GM12878 (cell line): ENCODE results near the gene ARAP2. TPM values are rescaled to one million over a fixed set of nuclear protein-coding genes. Genes with fewer than 3 reads are reported as not detected.

Source experiments
- ATAC-seq: fragments of 200-7000 bp; cut with Tn5 transposase; 3 replicates; pipeline ENCODE4 v1.9.1; 2020; ENCODE audit warnings: mild to moderate bottlenecking, moderate library complexity
- BruUV-seq: library from RNA; stranded (reverse); fragments of 400-500 nt; replicated peaks from 2 replicates; lab custom pipeline; 2021; lab: Mats Ljungman, UMichigan
- CTCF ChIA-PET: fragments of 300-600 bp; sonication (Branson Sonifier 250); formaldehyde crosslinking; extraction: SDS; loops from one replicate; lab custom pipeline; 2021; ENCODE audit warnings: inconsistent platforms; lab: Yijun Ruan, JAX
- POLR2A ChIA-PET: fragments of 350-600 bp; formaldehyde crosslinking; extraction: SDS; loops from one replicate; lab custom pipeline; 2021; ENCODE audit warnings: inconsistent platforms; lab: Charles Lee
- RAD21 ChIA-PET: fragments of 300-600 bp; sonication (Branson Sonifier 250); formaldehyde crosslinking; loops from one replicate; lab custom pipeline; 2023; ENCODE audit warnings: antibody characterized with exemption; ENCODE audit not compliant: unreplicated experiment; lab: Charles Lee
- SMC1A ChIA-PET: fragments of 300-600 bp; sonication (Branson Sonifier 250); formaldehyde crosslinking; loops from one replicate; lab custom pipeline; 2023; ENCODE audit not compliant: unreplicated experiment, uncharacterized antibody; lab: Charles Lee
- DNase-seq: peaks from one replicate; pipeline ENCODE4 v3.0.0-alpha.2; 2011; ENCODE audit warnings: low read depth, low spot score
- FAIRE-seq: peaks from 3 replicates; lab custom pipeline; 2011; peaks lifted over from hg19 to GRCh38; lab: Jason Lieb, UNC
- H2AFZ ChIP-seq: 2 replicates; pipeline ENCODE4 v1.6.0; 2011; ENCODE audit warnings: low read depth, low read length, control low read depth; ENCODE audit not compliant: control insufficient read depth
- H3K27ac ChIP-seq: 2 replicates; pipeline ENCODE4 v1.5.1; 2011; ENCODE audit warnings: control low read depth; ENCODE audit not compliant: control insufficient read depth, insufficient read depth
- H3K27me3 ChIP-seq, 2 experiments: replicated peaks in 1 of 2; 2 replicates each; pipeline versions ENCODE4 v1.6.0 to v1.6.1; 2011; ENCODE audit warnings: low read length in 1 of 2; ENCODE audit not compliant: control insufficient read depth in 2 of 2, insufficient read depth in 2 of 2
- H3K36me3 ChIP-seq, 2 experiments: 2 replicates each; pipeline ENCODE4 v1.5.1; 2011; ENCODE audit warnings: low read length in 1 of 2; ENCODE audit not compliant: control insufficient read depth in 2 of 2, insufficient read depth in 2 of 2
- H3K4me1 ChIP-seq: 2 replicates; pipeline ENCODE4 v1.6.1; 2011; ENCODE audit warnings: mild to moderate bottlenecking, low read length, moderate library complexity, mixed read lengths; ENCODE audit not compliant: control insufficient read depth, insufficient read depth
- H3K4me2 ChIP-seq: 2 replicates; pipeline ENCODE4 v1.6.0; 2011; ENCODE audit warnings: control low read depth; ENCODE audit not compliant: control insufficient read depth, insufficient read depth
- H3K4me3 ChIP-seq: fragments of 200-600 bp; sonication (generic); 2 replicates; pipeline ENCODE4 v1.5.1; 2016
- H3K79me2 ChIP-seq: 2 replicates; pipeline ENCODE4 v1.6.0; 2011; ENCODE audit warnings: low read length; ENCODE audit not compliant: control insufficient read depth, insufficient read depth
- H3K9ac ChIP-seq: 2 replicates; pipeline ENCODE4 v1.8.0; 2011; ENCODE audit warnings: low read length, control low read depth, mixed read lengths; ENCODE audit not compliant: control insufficient read depth, insufficient read depth
- H3K9me3 ChIP-seq: replicated peaks from 3 replicates; pipeline ENCODE4 v1.5.1; 2011; ENCODE audit warnings: mild to moderate bottlenecking, low read length; ENCODE audit not compliant: control insufficient read depth, insufficient read depth
- H4K20me1 ChIP-seq: 2 replicates; pipeline ENCODE4 v1.6.0; 2011; ENCODE audit not compliant: control insufficient read depth, insufficient read depth
- BCL3 ChIP-seq: IDR thresholded peaks from 2 replicates; pipeline ENCODE4 v1.6.1; 2011; ENCODE audit warnings: borderline replicate concordance, low read depth, mild to moderate bottlenecking, moderate library complexity, low read length; ENCODE audit not compliant: insufficient read depth, poor library complexity, severe bottlenecking
- E4F1 ChIP-seq: fragments of 450-650 bp; IDR thresholded peaks from 2 replicates; pipeline ENCODE4 v1.6.1; 2018; ENCODE audit warnings: borderline replicate concordance, mild to moderate bottlenecking; ENCODE audit not compliant: partially characterized antibody
- HDAC2 ChIP-seq: fragments of 200-600 bp; sonication (generic); IDR thresholded peaks from 2 replicates; pipeline ENCODE4 v1.6.1; 2017
- MAX ChIP-seq: IDR thresholded peaks from 2 replicates; pipeline ENCODE4 v1.6.1; 2012; ENCODE audit warnings: low read depth, low read length, improper control_type of control experiment
- NFYA ChIP-seq: IDR thresholded peaks from 2 replicates; pipeline ENCODE4 v1.6.1; 2011; ENCODE audit warnings: low read depth, mild to moderate bottlenecking, low read length, improper control_type of control experiment, borderline replicate concordance
- NR2C2 ChIP-seq: IDR thresholded peaks from 2 replicates; pipeline ENCODE4 v1.6.1; 2011; ENCODE audit warnings: borderline replicate concordance, low read depth; ENCODE audit not compliant: control insufficient read depth, insufficient read length
- NRF1 ChIP-seq: conservative IDR thresholded peaks from 2 replicates; pipeline ENCODE4 v1.6.1; 2011; ENCODE audit warnings: mild to moderate bottlenecking, low read depth, low read length, improper control_type of control experiment
- PBX3 ChIP-seq: IDR thresholded peaks from 2 replicates; pipeline ENCODE4 v1.6.1; 2011; ENCODE audit warnings: mild to moderate bottlenecking, low read depth, low read length, moderate library complexity; ENCODE audit not compliant: insufficient replicate concordance
- RFX5 ChIP-seq: IDR thresholded peaks from 2 replicates; pipeline ENCODE4 v1.6.1; 2011; ENCODE audit warnings: low read depth, low read length, improper control_type of control experiment
- TCF7 ChIP-seq: IDR thresholded peaks from 2 replicates; pipeline ENCODE4 v1.6.1; 2014; ENCODE audit warnings: antibody characterized with exemption, borderline replicate concordance
- ZBTB40 ChIP-seq: fragments of 450-650 bp; IDR thresholded peaks from 2 replicates; pipeline ENCODE4 v1.6.1; 2016; ENCODE audit warnings: mild to moderate bottlenecking, moderate library complexity, borderline replicate concordance
- ZNF207 ChIP-seq: fragments of 450-650 bp; IDR thresholded peaks from 2 replicates; pipeline ENCODE4 v1.6.1; 2014; ENCODE audit warnings: antibody characterized with exemption, mild to moderate bottlenecking, borderline replicate concordance
- ZSCAN29 ChIP-seq: fragments of 450-650 bp; IDR thresholded peaks from 2 replicates; pipeline ENCODE4 v1.6.1; 2017; ENCODE audit warnings: mild to moderate bottlenecking, moderate library complexity
- WGBS: methylation state at CpG from one replicate; pipeline ENCODE4 v1.1.6; 2016; ENCODE audit warnings: low lambda C conversion rate; ENCODE audit not compliant: insufficient replicate concordance, insufficient coverage; ENCODE audit errors: missing lambda C conversion rate; 5-methylcytosine and 5-hydroxymethylcytosine counted together
- in situ Hi-C: fragments of 300-500 bp; cut with MboI; formaldehyde crosslinking; loops from 9 replicates; pipeline ENCODE4 v1.14.3; 2018; ENCODE audit warnings: mixed read lengths
- intact Hi-C: fragments of 100-400 bp; cut with micrococcal nuclease; formaldehyde crosslinking; loops from one replicate; pipeline ENCODE4 v1.14.2; 2022; ENCODE audit not compliant: unreplicated experiment
- polyA plus RNA-seq, 11 experiments: library from polyadenylated mRNA; depleted of rRNA in 4 of 11; unstranded in 6 of 11; stranded (reverse) in 5 of 11; fragments of >200 nt; fragmentation: Nextera tagmentation in 4 of 11; fragmentation: Illumina TruSeq in 1 of 11; extraction: Ambion mirVana in 4 of 11; extraction: Trizol in 1 of 11; gene quantifications; 1 replicate in 1 of 11; 2 replicates in 10 of 11; pipeline versions ENCODE4 v1.2.1 to v1.2.3, GENCODE V29; 2011 to 2016; ENCODE audit warnings: inconsistent platforms in 2 of 11, missing spikeins in 2 of 11, low read depth in 1 of 11
- total RNA-seq, 4 experiments: library from RNA; depleted of rRNA in 3 of 4; stranded (reverse); fragments of >200 nt in 3 of 4; fragmentation: Illumina TruSeq in 1 of 4; extraction: Trizol in 1 of 4; gene quantifications; 2 replicates each; pipeline versions ENCODE4 v1.2.1 to v1.2.3, GENCODE V29; 2013 to 2021

ARAP2 gene
- total and polyA plus RNA-seq, 10 of the 15 experiments (the other 5 are each of a cell fraction or from before 2014, with no cell fraction given) = 5.4 to 36.1 (median 12.2) TPM

GRCh38 chr4:36046026-36046425, 198.3 kb downstream of the ARAP2 start (continued):
- no peak for TF ChIP-seq NFYA
- no peak for TF ChIP-seq NR2C2
- TF ChIP-seq ZNF207 = no peak
- TF ChIP-seq NRF1 = no peak
- no peak for TF ChIP-seq RFX5
- TF ChIP-seq, all 136 proteins: peak for 0

GRCh38 chr4:36043901-36044300, 200.4 kb downstream of the ARAP2 start:
- SMC1A ChIA-PET = interaction anchor here (1.0 kb wide), 1 partner anchor 14 kb away, joined by 3 read pairs; no protein-coding TSS in a partner anchor
- POLR2A ChIA-PET = no interaction called here
- FAIRE-seq = no peak
- TF ChIP-seq MAX (no peak), BCL3 (no peak), PBX3 (no peak), E4F1 (no peak), HDAC2 (no peak), ZSCAN29 (no peak), ZBTB40 (no peak), TCF7 (no peak), RFX5 (no peak)

More at GRCh38 chr4:36043901-36044300, 200.4 kb downstream of the ARAP2 start:
- Histone ChIP-seq H3K4me2 (no peak overlapping the region), H3K9me3 (no peaks in the 10 kb centered on the region), H3K27me3 (no peaks in the 10 kb centered on the region), H4K20me1 (no peaks in the 10 kb centered on the region), H2AFZ (no peak overlapping the region), H3K4me3 (no peak overlapping the region), H3K36me3 (no peaks in the 10 kb centered on the region), H3K9ac (no peak overlapping the region), H3K27ac (no peak overlapping the region), H3K4me1 (no peaks in the 10 kb centered on the region), H3K79me2 (no peaks in the 10 kb centered on the region)
- intact Hi-C loops (no loop called here), in situ Hi-C loops (no loop called here)
- ChIA-PET RAD21 (no interaction called here), CTCF (no interaction called here)
- BruUV-seq = no TSS peak
- no peak for DNase-seq
- ATAC-seq = no peak
- 59% methylated on average over 6 of the region's 6 CpGs for WGBS
